ENCODE data around the gene ZNF593.

The ZNF593 gene

DNA sequence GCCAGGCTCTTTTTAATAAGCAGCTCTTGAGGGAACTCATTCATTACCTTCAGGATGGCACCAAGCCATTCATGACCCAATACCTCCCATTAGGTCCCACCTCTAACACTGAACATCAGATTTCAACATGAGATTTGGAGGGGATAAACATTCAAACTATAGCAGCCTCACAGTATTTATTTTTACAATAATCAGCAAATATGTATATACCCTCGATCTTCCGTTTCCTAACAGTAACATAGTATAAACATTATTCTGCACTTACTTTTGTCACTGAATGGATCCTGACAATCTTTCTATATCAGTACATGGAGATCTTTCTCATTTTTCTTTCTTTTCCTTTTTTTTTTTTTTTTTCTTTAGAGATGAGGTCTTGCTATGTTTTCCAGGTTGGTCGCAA is 26.1 kb downstream of the ZNF593 start:
- no peak for DNase-seq (ENCODE audit: low read depth)
- H3K9me3 ChIP-seq (ENCODE audit: control insufficient read depth, low read length), result no peaks in the 10 kb centered on the region
- H3K4me3 ChIP-seq (ENCODE audit: low read length), result no peak overlapping the region
- no peak overlapping the region for H3K9ac ChIP-seq (ENCODE audit: low read length)
- peaks cover 50% of the 10 kb centered on the region for H3K27me3 ChIP-seq (replicated peaks; ENCODE audit: control insufficient read depth, insufficient read depth, low read length)
- H3K4me1 ChIP-seq (ENCODE audit: control insufficient read depth, insufficient read depth, low read length), result no peaks in the 10 kb centered on the region
- H3K36me3 ChIP-seq (ENCODE audit: control insufficient read depth, insufficient read depth, low read length, severe bottlenecking), result no peaks in the 10 kb centered on the region

DNA sequence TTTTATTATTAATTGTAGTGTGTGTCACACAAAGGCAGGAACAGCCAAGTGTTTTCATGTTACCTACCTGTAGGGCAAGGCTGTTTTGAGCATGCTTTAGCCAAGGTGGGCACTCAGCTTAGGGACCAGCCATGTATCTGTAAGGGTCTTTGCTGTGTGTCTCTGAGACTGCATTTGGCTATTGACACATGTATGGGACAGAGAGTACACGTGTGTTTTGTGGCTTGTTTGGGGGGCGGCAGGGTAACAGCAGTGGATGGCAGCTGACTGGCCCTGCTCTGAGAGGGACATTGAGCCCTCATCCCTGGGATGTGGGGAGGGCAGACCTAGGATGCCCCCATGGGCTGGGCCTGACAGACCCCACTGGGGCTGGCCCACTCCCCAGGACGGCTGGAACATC is 27.6 kb downstream of the ZNF593 start:
- H3K27me3 ChIP-seq (replicated peaks; ENCODE audit: control insufficient read depth, insufficient read depth, low read length), result peaks cover 54% of the 10 kb centered on the region
- no peak for DNase-seq (ENCODE audit: low read depth)
- H3K36me3 ChIP-seq (ENCODE audit: control insufficient read depth, insufficient read depth, low read length, severe bottlenecking), result no peaks in the 10 kb centered on the region
- no peak overlapping the region for H3K4me3 ChIP-seq (ENCODE audit: low read length)
- H3K4me1 ChIP-seq (ENCODE audit: control insufficient read depth, insufficient read depth, low read length), result peaks cover 4% of the 10 kb centered on the region
- no peaks in the 10 kb centered on the region for H3K9me3 ChIP-seq (ENCODE audit: control insufficient read depth, low read length)
- H3K9ac ChIP-seq (ENCODE audit: low read length), result no peak overlapping the region

DNA sequence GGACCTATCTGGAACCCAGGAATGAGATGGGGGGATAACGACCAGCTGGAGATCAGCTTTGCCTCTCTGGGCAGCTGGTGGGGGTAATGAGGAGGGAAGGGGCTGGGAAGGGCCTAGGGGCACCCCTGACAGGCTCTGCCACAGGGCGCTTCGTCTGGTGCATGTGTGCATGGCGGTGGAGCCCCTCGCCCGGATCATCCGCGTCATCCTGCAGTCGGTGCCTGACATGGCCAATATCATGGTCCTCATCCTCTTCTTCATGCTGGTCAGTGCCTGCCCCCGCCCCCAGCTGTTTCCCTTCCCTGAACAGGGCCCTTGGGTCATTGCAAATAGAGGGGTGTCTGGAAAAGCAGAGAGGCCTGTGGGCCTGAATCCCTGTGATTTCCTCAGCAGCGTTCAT is 28.1 kb downstream of the ZNF593 start:
- H3K9ac ChIP-seq (ENCODE audit: low read length), result no peak overlapping the region
- peaks cover 4% of the 10 kb centered on the region for H3K4me1 ChIP-seq (ENCODE audit: control insufficient read depth, insufficient read depth, low read length)
- no peaks in the 10 kb centered on the region for H3K9me3 ChIP-seq (ENCODE audit: control insufficient read depth, low read length)
- H3K4me3 ChIP-seq (ENCODE audit: low read length), result no peak overlapping the region
- no peak for DNase-seq (ENCODE audit: low read depth)
- peaks cover 57% of the 10 kb centered on the region for H3K27me3 ChIP-seq (replicated peaks; ENCODE audit: control insufficient read depth, insufficient read depth, low read length)
- no peaks in the 10 kb centered on the region for H3K36me3 ChIP-seq (ENCODE audit: control insufficient read depth, insufficient read depth, low read length, severe bottlenecking)

DNA sequence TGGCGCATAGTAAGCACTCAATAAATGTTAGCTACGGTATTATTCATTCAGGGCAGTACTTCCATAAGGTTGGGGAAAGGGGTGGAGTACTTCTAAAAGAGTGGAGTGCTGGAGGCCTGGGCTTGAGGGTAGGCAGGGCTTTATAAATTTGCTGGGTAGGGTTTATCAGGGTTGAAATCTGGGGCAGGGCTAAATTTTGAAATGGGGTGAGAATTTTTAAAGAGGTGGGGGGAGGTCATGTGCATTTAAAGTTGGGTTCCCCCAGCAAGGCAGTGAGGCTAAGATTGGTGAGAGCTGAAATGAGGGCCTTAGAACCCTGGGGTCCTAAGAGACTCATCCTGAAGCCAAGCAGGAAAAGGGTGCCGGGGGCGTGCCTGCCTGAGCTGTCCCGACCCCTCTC is 30.7 kb downstream of the ZNF593 start:
- H3K36me3 ChIP-seq (ENCODE audit: control insufficient read depth, insufficient read depth, low read length, severe bottlenecking), result no peaks in the 10 kb centered on the region
- no peak for DNase-seq (ENCODE audit: low read depth)
- no peak overlapping the region for H3K9ac ChIP-seq (ENCODE audit: low read length)
- no peaks in the 10 kb centered on the region for H3K9me3 ChIP-seq (ENCODE audit: control insufficient read depth, low read length)
- H3K27me3 ChIP-seq (replicated peaks; ENCODE audit: control insufficient read depth, insufficient read depth, low read length), result peaks cover 59% of the 10 kb centered on the region
- peaks cover 4% of the 10 kb centered on the region for H3K4me1 ChIP-seq (ENCODE audit: control insufficient read depth, insufficient read depth, low read length)
- H3K4me3 ChIP-seq (ENCODE audit: low read length), result no peak overlapping the region

DNA sequence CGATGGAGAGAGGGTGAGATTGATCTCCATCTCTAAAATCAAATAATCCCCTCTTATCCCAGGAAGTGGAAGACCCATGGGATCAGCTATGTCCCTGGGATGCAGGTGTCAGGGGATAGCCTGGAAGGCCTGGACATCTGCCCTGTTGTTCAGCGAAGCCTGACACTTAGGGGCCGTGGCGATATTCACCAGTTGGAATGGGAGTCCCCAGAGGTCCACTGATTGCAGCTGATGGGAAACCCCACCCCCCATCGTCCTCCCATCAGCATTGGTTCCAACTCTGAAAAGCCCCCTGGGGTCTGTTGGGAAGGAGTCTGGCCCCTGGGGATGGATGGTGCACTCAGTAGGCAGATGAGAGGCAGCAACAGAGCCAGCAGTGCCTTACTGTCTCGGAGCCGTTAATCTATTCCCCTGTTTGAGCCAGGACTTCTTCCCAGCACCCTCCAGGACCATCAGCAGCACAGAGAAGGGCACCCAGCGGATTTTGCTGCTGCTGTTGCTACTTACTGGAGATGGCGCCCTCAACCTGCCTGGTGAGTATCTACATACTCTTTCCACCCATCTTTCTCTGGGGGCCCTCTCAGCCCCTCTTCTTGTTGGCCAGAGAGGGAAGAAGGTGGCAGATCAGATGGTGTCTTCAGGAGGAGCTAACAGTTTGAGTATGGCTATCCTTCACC is 34.1 kb downstream of the ZNF593 start:
- Histone ChIP-seq H3K4me1 (ENCODE audit: control insufficient read depth, insufficient read depth, low read length) (peaks cover 4% of the 10 kb centered on the region), H3K36me3 (ENCODE audit: control insufficient read depth, insufficient read depth, low read length, severe bottlenecking) (no peaks in the 10 kb centered on the region), H3K4me3 (ENCODE audit: low read length) (no peak overlapping the region), H3K9ac (ENCODE audit: low read length) (no peak overlapping the region), H3K9me3 (ENCODE audit: control insufficient read depth, low read length) (no peaks in the 10 kb centered on the region), H3K27me3 (replicated peaks; ENCODE audit: control insufficient read depth, insufficient read depth, low read length) (peaks cover 49% of the 10 kb centered on the region)
- no peak for DNase-seq (ENCODE audit: low read depth)

DNA sequence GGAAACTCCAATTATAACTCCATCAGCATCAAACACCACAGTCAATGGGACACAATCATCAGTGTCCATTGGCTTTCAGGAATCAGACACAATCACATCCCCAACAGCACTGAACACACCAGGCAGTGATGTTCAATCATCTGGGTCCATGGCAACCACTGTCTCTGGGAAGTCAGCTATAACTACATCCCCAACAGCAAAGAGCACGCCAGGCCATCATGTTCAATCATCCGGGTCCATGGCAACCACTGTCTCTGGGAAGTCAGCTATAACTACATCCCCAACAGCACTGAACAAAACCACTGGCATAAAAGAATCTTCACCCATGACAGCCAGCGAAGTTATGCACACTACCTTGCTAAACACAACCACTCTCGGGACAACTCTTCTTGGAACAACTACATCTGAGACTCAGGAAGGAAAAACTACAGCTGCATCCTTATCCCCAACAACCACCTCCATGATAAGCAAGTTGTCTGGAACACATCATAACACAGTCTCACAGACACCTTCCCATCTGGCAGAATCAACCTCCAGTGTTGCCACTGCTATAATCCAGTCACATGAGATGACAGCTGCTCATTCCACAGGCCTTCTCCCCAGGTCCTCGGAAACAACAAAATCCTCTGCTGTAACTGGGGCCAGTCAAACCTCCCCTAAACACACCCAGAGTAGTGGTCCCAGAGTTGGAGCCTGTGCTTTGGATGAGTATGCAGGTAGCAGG is 40.6 kb downstream of the ZNF593 start:
- H3K9me3 ChIP-seq (ENCODE audit: control insufficient read depth, low read length), result no peaks in the 10 kb centered on the region
- no peak overlapping the region for H3K9ac ChIP-seq (ENCODE audit: low read length)
- H3K36me3 ChIP-seq (ENCODE audit: control insufficient read depth, insufficient read depth, low read length, severe bottlenecking), result no peaks in the 10 kb centered on the region
- no peaks in the 10 kb centered on the region for H3K4me1 ChIP-seq (ENCODE audit: control insufficient read depth, insufficient read depth, low read length)
- no peak overlapping the region for H3K4me3 ChIP-seq (ENCODE audit: low read length)
- DNase-seq (ENCODE audit: low read depth), result no peak
- H3K27me3 ChIP-seq (replicated peaks; ENCODE audit: control insufficient read depth, insufficient read depth, low read length), result peaks cover 29% of the 10 kb centered on the region

DNA sequence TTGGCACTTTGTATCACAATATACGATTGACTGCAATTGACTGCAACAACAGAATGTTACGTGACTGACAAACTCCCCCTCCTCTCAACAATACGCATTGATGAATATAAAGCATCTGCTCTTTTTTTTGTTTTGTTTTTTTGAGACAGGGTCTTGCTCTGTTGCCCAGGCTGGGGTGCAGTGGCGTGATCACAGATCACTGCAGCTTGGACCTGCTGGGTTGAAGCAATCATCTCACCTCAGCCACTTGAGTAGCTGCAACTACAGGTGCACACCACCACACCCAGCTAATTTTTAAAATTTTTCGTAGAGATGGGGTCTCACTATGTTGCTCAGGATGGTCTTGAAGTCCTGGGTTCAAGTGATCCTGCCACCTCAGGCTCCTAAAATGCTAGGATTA is 43.0 kb downstream of the ZNF593 start:
- no peak for DNase-seq (ENCODE audit: low read depth)
- Histone ChIP-seq H3K36me3 (ENCODE audit: control insufficient read depth, insufficient read depth, low read length, severe bottlenecking) (no peaks in the 10 kb centered on the region), H3K4me1 (ENCODE audit: control insufficient read depth, insufficient read depth, low read length) (no peaks in the 10 kb centered on the region), H3K9me3 (ENCODE audit: control insufficient read depth, low read length) (no peaks in the 10 kb centered on the region), H3K9ac (ENCODE audit: low read length) (no peak overlapping the region), H3K4me3 (ENCODE audit: low read length) (no peak overlapping the region), H3K27me3 (replicated peaks; ENCODE audit: control insufficient read depth, insufficient read depth, low read length) (peaks cover 46% of the 10 kb centered on the region)

DNA sequence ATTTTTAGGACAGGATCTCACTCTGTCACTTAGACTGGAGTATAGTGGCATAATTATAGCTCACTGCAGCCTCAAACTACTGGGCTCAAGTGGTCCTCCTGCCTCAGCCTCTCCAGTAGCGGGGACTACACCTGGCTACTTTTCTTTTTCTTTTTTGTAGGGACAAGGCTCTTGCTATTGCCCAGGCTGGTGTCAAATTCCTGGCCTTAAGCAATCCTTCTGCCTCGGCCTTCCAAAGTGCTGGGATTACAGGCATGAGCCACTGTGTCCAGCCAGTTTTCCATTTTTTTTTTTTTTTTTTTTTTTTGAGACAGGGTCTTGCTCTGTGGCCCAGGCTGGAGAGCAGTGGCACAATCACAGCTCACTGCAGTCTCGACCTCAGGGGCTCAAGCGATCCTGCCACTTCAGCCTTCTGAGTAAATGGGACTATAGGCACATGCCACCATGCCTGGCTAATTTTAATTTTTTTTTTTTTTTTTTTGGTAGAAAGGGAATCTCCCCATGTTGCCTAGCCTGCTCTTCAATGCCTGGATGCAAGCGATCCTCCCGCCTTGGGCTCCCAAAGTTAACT is 43.7 kb downstream of the ZNF593 start:
- H3K4me1 ChIP-seq (ENCODE audit: control insufficient read depth, insufficient read depth, low read length), result no peaks in the 10 kb centered on the region
- peaks cover 43% of the 10 kb centered on the region for H3K27me3 ChIP-seq (replicated peaks; ENCODE audit: control insufficient read depth, insufficient read depth, low read length)
- H3K36me3 ChIP-seq (ENCODE audit: control insufficient read depth, insufficient read depth, low read length, severe bottlenecking), result no peaks in the 10 kb centered on the region
- DNase-seq (ENCODE audit: low read depth), result no peak
- no peaks in the 10 kb centered on the region for H3K9me3 ChIP-seq (ENCODE audit: control insufficient read depth, low read length)
- H3K9ac ChIP-seq (ENCODE audit: low read length), result no peak overlapping the region
- H3K4me3 ChIP-seq (ENCODE audit: low read length), result no peak overlapping the region

DNA sequence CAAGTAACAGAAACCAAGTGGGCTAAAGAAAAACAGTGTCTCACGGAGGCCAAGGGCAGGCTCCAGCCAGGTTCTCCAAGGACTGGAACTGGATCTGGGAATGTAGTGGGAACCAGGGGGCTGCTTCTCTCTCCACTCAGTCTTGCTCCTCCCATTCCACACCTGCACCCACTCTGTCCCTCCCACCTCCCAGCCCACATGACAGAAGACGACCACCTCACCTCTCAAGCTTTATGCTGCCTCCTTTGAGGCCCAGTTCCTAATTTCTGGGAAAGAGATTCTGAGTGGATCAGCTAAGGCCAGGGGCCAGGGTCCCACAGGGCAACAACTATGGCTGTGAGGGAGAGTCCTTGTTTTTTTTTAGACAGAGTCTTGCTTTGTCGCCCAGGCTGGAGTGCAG is 45.5 kb downstream of the ZNF593 start:
- Histone ChIP-seq H3K27me3 (replicated peaks; ENCODE audit: control insufficient read depth, insufficient read depth, low read length) (peaks cover 43% of the 10 kb centered on the region), H3K4me3 (ENCODE audit: low read length) (no peak overlapping the region), H3K9me3 (ENCODE audit: control insufficient read depth, low read length) (no peaks in the 10 kb centered on the region), H3K4me1 (ENCODE audit: control insufficient read depth, insufficient read depth, low read length) (no peaks in the 10 kb centered on the region), H3K36me3 (ENCODE audit: control insufficient read depth, insufficient read depth, low read length, severe bottlenecking) (no peaks in the 10 kb centered on the region), H3K9ac (ENCODE audit: low read length) (no peak overlapping the region)
- no peak for DNase-seq (ENCODE audit: low read depth)

DNA sequence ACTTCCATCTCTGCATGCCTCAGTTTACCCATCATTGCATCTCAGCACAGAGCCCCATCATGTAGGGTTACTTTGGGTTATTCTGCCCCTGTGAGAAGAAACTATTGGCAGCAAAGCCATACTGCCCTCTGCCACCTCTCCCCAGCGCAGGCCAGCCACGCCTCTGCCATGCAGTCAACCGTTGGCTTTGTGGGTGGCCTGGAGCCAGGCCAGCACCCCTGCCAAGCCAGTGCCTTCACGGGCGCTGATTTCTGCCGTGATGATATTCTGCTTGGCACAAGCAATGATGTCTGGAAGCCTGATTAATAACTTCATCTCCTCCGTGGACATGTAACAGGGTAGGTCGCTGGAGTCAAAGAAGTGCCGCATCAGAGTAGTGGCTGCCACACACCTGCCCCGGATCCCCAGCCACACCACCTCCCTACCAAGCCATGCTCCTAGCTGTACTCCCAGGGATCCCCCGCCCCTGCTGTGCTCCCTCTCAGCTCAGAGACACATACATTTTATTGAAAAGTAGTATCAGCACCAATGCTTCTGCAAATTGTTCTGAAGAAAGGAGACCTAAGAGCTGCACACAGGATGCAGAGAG is 49.3 kb downstream of the ZNF593 start:
- Histone ChIP-seq H3K4me3 (ENCODE audit: low read length) (no peak overlapping the region), H3K36me3 (ENCODE audit: control insufficient read depth, insufficient read depth, low read length, severe bottlenecking) (no peaks in the 10 kb centered on the region), H3K9me3 (ENCODE audit: control insufficient read depth, low read length) (no peaks in the 10 kb centered on the region), H3K9ac (ENCODE audit: low read length) (no peak overlapping the region), H3K4me1 (ENCODE audit: control insufficient read depth, insufficient read depth, low read length) (no peaks in the 10 kb centered on the region), H3K27me3 (replicated peaks; ENCODE audit: control insufficient read depth, insufficient read depth, low read length) (peaks cover 46% of the 10 kb centered on the region)
- DNase-seq (ENCODE audit: low read depth), result no peak
